Rectal smooth muscle tissue (tissue), 1 donor: ENCODE data around the gene PARP1.

Experiments used
- H3K27ac ChIP-seq: one replicate; pipeline ENCODE4 v1.7.0; 2013; ENCODE audit warnings: low read depth, low read length, inconsistent platforms
- H3K27me3 ChIP-seq: one replicate; pipeline ENCODE4 v1.7.0; 2013; ENCODE audit warnings: low read length; ENCODE audit not compliant: control insufficient read depth, insufficient read depth
- H3K36me3 ChIP-seq: one replicate; pipeline ENCODE4 v1.7.0; 2013; ENCODE audit warnings: low read length; ENCODE audit not compliant: control insufficient read depth, insufficient read depth
- H3K4me1 ChIP-seq: one replicate; pipeline ENCODE4 v1.7.0; 2013; ENCODE audit warnings: low read length; ENCODE audit not compliant: control insufficient read depth, insufficient read depth
- H3K4me3 ChIP-seq: one replicate; pipeline ENCODE4 v1.7.0; 2013; ENCODE audit warnings: low read length
- H3K9ac ChIP-seq: one replicate; pipeline ENCODE4 v1.7.0; 2013; ENCODE audit warnings: low read length

PARP1 gene

GRCh38 chr1:226378071-226378470 lies 29.8 kb downstream of the PARP1 start:
- Histone ChIP-seq H3K4me1 (no peaks in the 10 kb centered on the region), H3K36me3 (peaks cover 82% of the 10 kb centered on the region), H3K27ac (no peak overlapping the region), H3K4me3 (no peak overlapping the region), H3K27me3 (no peaks in the 10 kb centered on the region), H3K9ac (no peak overlapping the region)

GRCh38 chr1:226376300-226376699 lies 31.6 kb downstream of the PARP1 start:
- Histone ChIP-seq H3K4me1 (no peaks in the 10 kb centered on the region), H3K4me3 (no peak overlapping the region), H3K27me3 (no peaks in the 10 kb centered on the region), H3K9ac (no peak overlapping the region), H3K36me3 (peaks cover 77% of the 10 kb centered on the region), H3K27ac (no peak overlapping the region)

- Histone ChIP-seq H3K9ac (no peak overlapping the region), H3K4me3 (no peak overlapping the region), H3K27ac (no peak overlapping the region)
Measured at GRCh38 chr1:226373376-226373775, 34.5 kb downstream of the PARP1 start.

GRCh38 chr1:226372885-226373284 lies 35.0 kb downstream of the PARP1 start:
- Histone ChIP-seq H3K4me3 (no peak overlapping the region), H3K4me1 (no peaks in the 10 kb centered on the region), H3K9ac (no peak overlapping the region), H3K27me3 (no peaks in the 10 kb centered on the region), H3K36me3 (peaks cover 56% of the 10 kb centered on the region), H3K27ac (no peak overlapping the region)

More at GRCh38 chr1:226373376-226373775, 34.5 kb downstream of the PARP1 start:
- no peaks in the 10 kb centered on the region for H3K4me1 ChIP-seq
- peaks cover 59% of the 10 kb centered on the region for H3K36me3 ChIP-seq
- H3K27me3 ChIP-seq = no peaks in the 10 kb centered on the region

GRCh38 chr1:226371866-226372490 lies 35.9 kb downstream of the PARP1 start:
- no peaks in the 10 kb centered on the region for H3K27me3 ChIP-seq
- H3K27ac ChIP-seq = no peak overlapping the region
- H3K9ac ChIP-seq = no peak overlapping the region
- no peak overlapping the region for H3K4me3 ChIP-seq
- peaks cover 60% of the 10 kb centered on the region for H3K36me3 ChIP-seq
- no peaks in the 10 kb centered on the region for H3K4me1 ChIP-seq

GRCh38 chr1:226371027-226371694 lies 36.7 kb downstream of the PARP1 start:
- H3K4me1 ChIP-seq = no peaks in the 10 kb centered on the region
- H3K27me3 ChIP-seq = no peaks in the 10 kb centered on the region
- no peak overlapping the region for H3K27ac ChIP-seq
- peaks cover 59% of the 10 kb centered on the region for H3K36me3 ChIP-seq
- H3K9ac ChIP-seq = no peak overlapping the region
- H3K4me3 ChIP-seq = no peak overlapping the region

GRCh38 chr1:226370144-226370923 lies 37.6 kb downstream of the PARP1 start:
- no peaks in the 10 kb centered on the region for H3K27me3 ChIP-seq
- H3K4me3 ChIP-seq = no peak overlapping the region
- H3K9ac ChIP-seq = no peak overlapping the region
- H3K4me1 ChIP-seq = no peaks in the 10 kb centered on the region
- peaks cover 55% of the 10 kb centered on the region for H3K36me3 ChIP-seq
- H3K27ac ChIP-seq = no peak overlapping the region

GRCh38 chr1:226369110-226369509 lies 38.8 kb downstream of the PARP1 start:
- Histone ChIP-seq H3K36me3 (peaks cover 49% of the 10 kb centered on the region), H3K27ac (no peak overlapping the region), H3K27me3 (no peaks in the 10 kb centered on the region), H3K9ac (no peak overlapping the region), H3K4me3 (no peak overlapping the region), H3K4me1 (no peaks in the 10 kb centered on the region)

GRCh38 chr1:226366290-226366689 lies 41.6 kb downstream of the PARP1 start:
- Histone ChIP-seq H3K9ac (no peak overlapping the region), H3K4me1 (no peaks in the 10 kb centered on the region), H3K36me3 (peaks cover 50% of the 10 kb centered on the region), H3K27ac (no peak overlapping the region), H3K4me3 (no peak overlapping the region), H3K27me3 (no peaks in the 10 kb centered on the region)

GRCh38 chr1:226365831-226366231 lies 42.1 kb downstream of the PARP1 start:
- Histone ChIP-seq H3K36me3 (peaks cover 50% of the 10 kb centered on the region), H3K27me3 (no peaks in the 10 kb centered on the region), H3K27ac (no peak overlapping the region), H3K9ac (no peak overlapping the region), H3K4me1 (no peaks in the 10 kb centered on the region), H3K4me3 (no peak overlapping the region)

- Histone ChIP-seq H3K36me3 (peaks cover 53% of the 10 kb centered on the region), H3K4me3 (no peak overlapping the region), H3K27ac (no peak overlapping the region), H3K4me1 (no peaks in the 10 kb centered on the region), H3K9ac (no peak overlapping the region), H3K27me3 (no peaks in the 10 kb centered on the region)
Measured at GRCh38 chr1:226364901-226365565, 42.9 kb downstream of the PARP1 start.

GRCh38 chr1:226364514-226364899 lies 43.4 kb downstream of the PARP1 start:
- Histone ChIP-seq H3K4me3 (no peak overlapping the region), H3K9ac (no peak overlapping the region), H3K27ac (no peak overlapping the region), H3K4me1 (no peaks in the 10 kb centered on the region), H3K36me3 (peaks cover 53% of the 10 kb centered on the region), H3K27me3 (no peaks in the 10 kb centered on the region)
